NT2/D1 (cell line): ENCODE data around the gene NT5M.

Experiments
- DNase-seq: peaks from one replicate; pipeline ENCODE4 v3.0.0-alpha.2; 2011; ENCODE audit warnings: low read depth, low spot score
- H3K27me3 ChIP-seq: 2 replicates; pipeline ENCODE4 v1.6.0; 2011; ENCODE audit warnings: mild to moderate bottlenecking; ENCODE audit not compliant: insufficient read length, insufficient read depth
- H3K36me3 ChIP-seq: 2 replicates; pipeline ENCODE4 v1.6.1; 2011; ENCODE audit warnings: mild to moderate bottlenecking, low read length, mixed read lengths; ENCODE audit not compliant: insufficient read depth, insufficient read length
- H3K4me1 ChIP-seq: 2 replicates; pipeline ENCODE4 v1.5.1; 2011; ENCODE audit not compliant: insufficient read depth, insufficient read length
- H3K4me3 ChIP-seq: 2 replicates; pipeline ENCODE4 v1.5.1; 2011; ENCODE audit warnings: low read depth; ENCODE audit not compliant: insufficient read length
- H3K9ac ChIP-seq: 2 replicates; pipeline ENCODE4 v1.6.0; 2011; ENCODE audit warnings: low read depth; ENCODE audit not compliant: insufficient read length
- H3K9me3 ChIP-seq: 2 replicates; pipeline ENCODE4 v1.5.1; 2011; ENCODE audit warnings: mild to moderate bottlenecking, low read length; ENCODE audit not compliant: insufficient read depth
- SUZ12 ChIP-seq: IDR thresholded peaks from 2 replicates; pipeline ENCODE4 v1.6.1; 2011; ENCODE audit not compliant: insufficient read length, insufficient read depth; ENCODE audit errors: extremely low read depth
- YY1 ChIP-seq: IDR thresholded peaks from 2 replicates; pipeline ENCODE4 v1.6.1; 2011; ENCODE audit not compliant: insufficient read length, insufficient read depth
- ZNF274 ChIP-seq: IDR thresholded peaks from 2 replicates; pipeline ENCODE4 v1.6.1; 2011; ENCODE audit warnings: mild to moderate bottlenecking, low read depth, low read length

Gene NT5M

GRCh38 chr17:17320188-17320910 is 17.2 kb downstream of the NT5M start:
- H3K4me3 ChIP-seq, result no peak overlapping the region
- H3K9ac ChIP-seq, result no peak overlapping the region
- TF ChIP-seq ZNF274 (no peak), SUZ12 (no peak), YY1 (no peak)
- H3K4me1 ChIP-seq, result peaks cover 2% of the 10 kb centered on the region
- no peak for DNase-seq
- no peaks in the 10 kb centered on the region for H3K27me3 ChIP-seq
- H3K9me3 ChIP-seq, result no peaks in the 10 kb centered on the region
- H3K36me3 ChIP-seq, result no peaks in the 10 kb centered on the region

- no peaks in the 10 kb centered on the region for H3K4me1 ChIP-seq
- no peaks in the 10 kb centered on the region for H3K9me3 ChIP-seq
- DNase-seq, result no peak
- no peak overlapping the region for H3K4me3 ChIP-seq
- no peaks in the 10 kb centered on the region for H3K36me3 ChIP-seq
- H3K27me3 ChIP-seq, result no peaks in the 10 kb centered on the region
- TF ChIP-seq ZNF274 (no peak), SUZ12 (no peak), YY1 (no peak)
- no peak overlapping the region for H3K9ac ChIP-seq
These were observed 17.7 kb downstream of the NT5M start for GRCh38 chr17:17320911-17321220.

GRCh38 chr17:17321356-17322025 is 18.3 kb downstream of the NT5M start:
- Histone ChIP-seq H3K4me3 (no peak overlapping the region), H3K4me1 (peaks cover 1% of the 10 kb centered on the region), H3K9me3 (no peaks in the 10 kb centered on the region), H3K27me3 (no peaks in the 10 kb centered on the region), H3K9ac (no peak overlapping the region), H3K36me3 (no peaks in the 10 kb centered on the region)
- DNase-seq, result no peak
- no peak for TF ChIP-seq ZNF274
- no peak for TF ChIP-seq YY1
- no peak for TF ChIP-seq SUZ12

GRCh38 chr17:17322516-17323510 is 19.6 kb downstream of the NT5M start:
- no peaks in the 10 kb centered on the region for H3K27me3 ChIP-seq
- no peaks in the 10 kb centered on the region for H3K36me3 ChIP-seq
- TF ChIP-seq SUZ12 (no peak), ZNF274 (no peak), YY1 (no peak)
- H3K4me3 ChIP-seq, result no peak overlapping the region
- H3K9me3 ChIP-seq, result no peaks in the 10 kb centered on the region
- H3K4me1 ChIP-seq, result peaks cover 3% of the 10 kb centered on the region
- no peak overlapping the region for H3K9ac ChIP-seq
- DNase-seq, result no peak

GRCh38 chr17:17324616-17325015 is 21.4 kb downstream of the NT5M start:
- no peak for DNase-seq
- no peaks in the 10 kb centered on the region for H3K27me3 ChIP-seq
- TF ChIP-seq YY1 (no peak), ZNF274 (no peak), SUZ12 (no peak)
- H3K9ac ChIP-seq, result no peak overlapping the region
- H3K36me3 ChIP-seq, result no peaks in the 10 kb centered on the region
- H3K4me3 ChIP-seq, result no peak overlapping the region
- peaks cover 3% of the 10 kb centered on the region for H3K4me1 ChIP-seq
- no peaks in the 10 kb centered on the region for H3K9me3 ChIP-seq

GRCh38 chr17:17325228-17325627 is 22.1 kb downstream of the NT5M start:
- Histone ChIP-seq H3K36me3 (no peaks in the 10 kb centered on the region), H3K27me3 (no peaks in the 10 kb centered on the region), H3K9ac (no peak overlapping the region), H3K9me3 (no peaks in the 10 kb centered on the region), H3K4me3 (no peak overlapping the region), H3K4me1 (peaks cover 3% of the 10 kb centered on the region)
- no peak for DNase-seq
- no peak for TF ChIP-seq YY1
- no peak for TF ChIP-seq SUZ12
- TF ChIP-seq ZNF274, result no peak

- no peak overlapping the region for H3K4me3 ChIP-seq
- TF ChIP-seq YY1, result no peak
- TF ChIP-seq SUZ12, result no peak
- no peak for TF ChIP-seq ZNF274
- H3K4me1 ChIP-seq, result peaks cover 3% of the 10 kb centered on the region
- H3K9me3 ChIP-seq, result no peaks in the 10 kb centered on the region
- no peak for DNase-seq
- H3K36me3 ChIP-seq, result no peaks in the 10 kb centered on the region
- H3K27me3 ChIP-seq, result no peaks in the 10 kb centered on the region
- no peak overlapping the region for H3K9ac ChIP-seq
These were observed 22.6 kb downstream of the NT5M start for GRCh38 chr17:17325816-17326215.
